ENCODE data around the gene RBMS1.

DNA sequence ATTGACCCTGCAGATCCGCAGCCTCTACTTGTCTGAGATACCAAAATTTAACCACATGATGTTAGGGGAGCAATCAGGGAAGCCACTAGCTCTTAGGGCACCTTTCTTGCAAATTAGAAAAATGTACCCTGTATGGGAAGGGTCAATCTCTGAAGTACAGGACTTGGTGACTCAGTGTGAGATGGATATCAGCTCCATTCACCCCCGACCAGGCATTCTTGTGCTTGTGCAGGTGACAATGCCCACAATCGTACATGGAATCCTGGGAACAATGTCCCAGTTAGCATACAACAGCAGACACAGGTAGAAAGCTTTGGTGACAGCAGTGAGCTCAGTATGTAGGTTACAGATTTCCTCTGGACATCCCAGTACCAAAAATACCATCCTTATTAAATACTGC, 155.9 kb downstream of the RBMS1 start:
- TF ChIP-seq, protein P1, sequence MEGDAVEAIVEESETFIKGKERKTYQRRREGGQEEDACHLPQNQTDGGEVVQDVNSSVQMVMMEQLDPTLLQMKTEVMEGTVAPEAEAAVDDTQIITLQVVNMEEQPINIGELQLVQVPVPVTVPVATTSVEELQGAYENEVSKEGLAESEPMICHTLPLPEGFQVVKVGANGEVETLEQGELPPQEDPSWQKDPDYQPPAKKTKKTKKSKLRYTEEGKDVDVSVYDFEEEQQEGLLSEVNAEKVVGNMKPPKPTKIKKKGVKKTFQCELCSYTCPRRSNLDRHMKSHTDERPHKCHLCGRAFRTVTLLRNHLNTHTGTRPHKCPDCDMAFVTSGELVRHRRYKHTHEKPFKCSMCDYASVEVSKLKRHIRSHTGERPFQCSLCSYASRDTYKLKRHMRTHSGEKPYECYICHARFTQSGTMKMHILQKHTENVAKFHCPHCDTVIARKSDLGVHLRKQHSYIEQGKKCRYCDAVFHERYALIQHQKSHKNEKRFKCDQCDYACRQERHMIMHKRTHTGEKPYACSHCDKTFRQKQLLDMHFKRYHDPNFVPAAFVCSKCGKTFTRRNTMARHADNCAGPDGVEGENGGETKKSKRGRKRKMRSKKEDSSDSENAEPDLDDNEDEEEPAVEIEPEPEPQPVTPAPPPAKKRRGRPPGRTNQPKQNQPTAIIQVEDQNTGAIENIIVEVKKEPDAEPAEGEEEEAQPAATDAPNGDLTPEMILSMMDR (IDR thresholded peaks at IDR 0.05; ENCODE audit: low read depth, low read length), result no peak
- no peak for TF ChIP-seq EZH2phosphoT487 (IDR thresholded peaks at IDR 0.05; ENCODE audit: low read depth)

All from OCI-LY3 (cell line).